ENCODE results near the gene ZBTB42. TPM values are rescaled to one million over a fixed set of nuclear protein-coding genes. Genes with fewer than 3 reads are reported as not detected.
A peak's percentile ranks its signal among the peaks of the same experiment; 100 is the strongest.
"Not testable (repeated sequence)": the region's sequence is repeated elsewhere in the genome, so short reads cannot be mapped to it uniquely, and the experiment has no call there.

ZBTB42 gene
- total RNA-seq, 1 experiment from 2014 or later = 11.8 TPM

GRCh38 chr14:104826861-104827176 lies 25.9 kb downstream of the ZBTB42 start:
- TF ChIP-seq, protein P1, sequence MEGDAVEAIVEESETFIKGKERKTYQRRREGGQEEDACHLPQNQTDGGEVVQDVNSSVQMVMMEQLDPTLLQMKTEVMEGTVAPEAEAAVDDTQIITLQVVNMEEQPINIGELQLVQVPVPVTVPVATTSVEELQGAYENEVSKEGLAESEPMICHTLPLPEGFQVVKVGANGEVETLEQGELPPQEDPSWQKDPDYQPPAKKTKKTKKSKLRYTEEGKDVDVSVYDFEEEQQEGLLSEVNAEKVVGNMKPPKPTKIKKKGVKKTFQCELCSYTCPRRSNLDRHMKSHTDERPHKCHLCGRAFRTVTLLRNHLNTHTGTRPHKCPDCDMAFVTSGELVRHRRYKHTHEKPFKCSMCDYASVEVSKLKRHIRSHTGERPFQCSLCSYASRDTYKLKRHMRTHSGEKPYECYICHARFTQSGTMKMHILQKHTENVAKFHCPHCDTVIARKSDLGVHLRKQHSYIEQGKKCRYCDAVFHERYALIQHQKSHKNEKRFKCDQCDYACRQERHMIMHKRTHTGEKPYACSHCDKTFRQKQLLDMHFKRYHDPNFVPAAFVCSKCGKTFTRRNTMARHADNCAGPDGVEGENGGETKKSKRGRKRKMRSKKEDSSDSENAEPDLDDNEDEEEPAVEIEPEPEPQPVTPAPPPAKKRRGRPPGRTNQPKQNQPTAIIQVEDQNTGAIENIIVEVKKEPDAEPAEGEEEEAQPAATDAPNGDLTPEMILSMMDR (IDR thresholded peaks at IDR 0.05; ENCODE audit: unreplicated experiment) = no peak
- DNase-seq = no peak
- Mint-ChIP-seq H3K9me3 (ENCODE audit: low read depth, unreplicated experiment) (peaks cover 7% of the 10 kb centered on the region), H3K27ac (ENCODE audit: unreplicated experiment) (no peak overlapping the region), H3K4me1 (ENCODE audit: low read depth, unreplicated experiment) (peaks cover 9% of the 10 kb centered on the region), H3K4me3 (ENCODE audit: low read depth, unreplicated experiment) (peak overlapping the region; percentile 76), H3K36me3 (ENCODE audit: insufficient read depth, unreplicated experiment) (peaks cover 30% of the 10 kb centered on the region), H3K27me3 (ENCODE audit: unreplicated experiment) (peaks cover 27% of the 10 kb centered on the region)
- no TSS peak for BruUV-seq (replicated peaks)
- intact Hi-C loops (cut with micrococcal nuclease; ENCODE audit: unreplicated experiment) = loop anchor here (1.0 kb wide), 1 partner anchor 59 kb away; no protein-coding TSS in a partner anchor
- CTCF ChIA-PET = interaction anchor here (0.6 to 1.0 kb wide), 2 partner anchors 26 to 58 kb away, joined by 3 read pairs; partner anchors contain the start of gene ZBTB42

DNA sequence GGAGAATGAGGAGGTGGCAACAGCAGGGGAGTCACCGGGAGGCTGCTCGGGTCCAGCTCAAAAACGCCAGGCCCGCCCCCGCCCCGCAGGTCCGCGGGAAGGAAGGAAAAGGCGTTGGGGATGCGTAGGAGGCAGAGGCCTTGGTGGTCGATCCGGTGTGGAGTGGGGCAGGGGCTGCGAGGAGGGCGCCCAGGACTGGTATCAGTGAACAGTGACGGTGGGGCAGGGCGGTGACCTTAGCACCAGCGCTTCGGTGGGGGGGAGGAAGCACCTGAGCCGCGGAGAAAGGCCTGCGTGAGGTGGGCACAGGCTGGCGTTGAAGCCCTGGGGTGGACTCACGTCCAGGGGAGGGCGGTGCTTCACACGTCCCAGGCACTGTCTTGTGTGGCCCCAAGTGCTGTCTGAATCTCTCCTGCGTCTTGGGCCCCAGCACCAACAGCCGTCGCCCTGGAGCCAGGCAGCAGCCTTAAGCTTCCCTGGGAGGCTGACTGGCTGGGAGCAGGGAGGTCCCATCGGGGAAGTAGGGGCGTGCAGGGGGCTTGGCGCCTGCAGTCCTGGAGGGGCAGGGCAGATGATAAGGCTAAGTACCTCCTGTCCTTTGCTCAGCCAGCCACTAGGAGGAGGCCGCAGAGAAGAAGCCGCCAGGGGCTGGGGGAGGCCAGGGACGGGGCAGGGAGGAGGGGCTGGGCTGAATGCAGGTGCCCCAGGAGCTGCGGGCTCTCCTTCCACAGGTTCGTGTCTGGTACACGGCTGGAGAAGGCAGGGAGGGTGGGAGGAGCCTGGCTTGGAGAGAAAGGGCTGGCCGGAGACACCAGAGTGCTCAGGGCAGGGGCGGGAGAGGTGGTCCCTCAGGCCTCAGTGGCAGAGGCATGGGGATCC lies 26.5 kb downstream of the ZBTB42 start:
- CTCF ChIA-PET = interaction anchor here (0.6 to 0.8 kb wide), 2 partner anchors 59 kb away, joined by 3 read pairs; no protein-coding TSS in a partner anchor
- peak; percentile 72 for DNase-seq
- Mint-ChIP-seq H3K9me3 (ENCODE audit: low read depth, unreplicated experiment) (peaks cover 7% of the 10 kb centered on the region), H3K4me1 (ENCODE audit: low read depth, unreplicated experiment) (peaks cover 9% of the 10 kb centered on the region), H3K27me3 (ENCODE audit: unreplicated experiment) (peaks cover 27% of the 10 kb centered on the region), H3K36me3 (ENCODE audit: insufficient read depth, unreplicated experiment) (peaks cover 30% of the 10 kb centered on the region), H3K27ac (ENCODE audit: unreplicated experiment) (no peak overlapping the region), H3K4me3 (ENCODE audit: low read depth, unreplicated experiment) (peak overlapping the region; percentile 76)
- intact Hi-C loops (cut with micrococcal nuclease; ENCODE audit: unreplicated experiment) = no loop called here
- no TSS peak for BruUV-seq (replicated peaks)
- TF ChIP-seq, protein P1 (IDR thresholded peaks at IDR 0.05; ENCODE audit: unreplicated experiment) = peak; percentile 50

DNA sequence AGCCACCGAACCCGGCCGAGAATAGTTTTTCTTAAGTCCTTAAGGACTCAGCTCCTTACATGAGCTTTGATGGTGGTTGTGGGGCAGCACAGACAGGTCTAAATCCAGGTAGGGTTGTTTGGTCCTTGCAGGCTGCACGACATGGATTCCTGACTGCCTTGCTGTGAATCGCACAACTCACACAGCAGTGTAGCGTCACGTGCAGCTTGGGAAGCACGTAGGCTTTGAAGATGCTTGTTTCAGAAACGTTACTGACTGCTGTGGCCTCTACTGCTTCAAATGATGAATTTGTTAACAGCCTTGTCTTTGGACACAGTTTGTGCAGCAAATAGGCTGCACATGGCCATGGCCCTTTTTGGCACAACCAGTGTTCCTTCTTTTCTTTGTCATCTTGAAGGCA lies 29.9 kb downstream of the ZBTB42 start:
- intact Hi-C loops (cut with micrococcal nuclease; ENCODE audit: unreplicated experiment) = no loop called here
- no TSS peak for BruUV-seq (replicated peaks)
- Mint-ChIP-seq H3K9me3 (ENCODE audit: low read depth, unreplicated experiment) (no peaks in the 10 kb centered on the region), H3K36me3 (ENCODE audit: insufficient read depth, unreplicated experiment) (peaks cover 16% of the 10 kb centered on the region), H3K4me3 (ENCODE audit: low read depth, unreplicated experiment) (no peak overlapping the region), H3K4me1 (ENCODE audit: low read depth, unreplicated experiment) (no peaks in the 10 kb centered on the region), H3K27ac (ENCODE audit: unreplicated experiment) (no peak overlapping the region), H3K27me3 (ENCODE audit: unreplicated experiment) (peaks cover 4% of the 10 kb centered on the region)
- TF ChIP-seq, protein P1 (IDR thresholded peaks at IDR 0.05; ENCODE audit: unreplicated experiment) = no peak
- no peak for DNase-seq
- CTCF ChIA-PET = no interaction called here

DNA sequence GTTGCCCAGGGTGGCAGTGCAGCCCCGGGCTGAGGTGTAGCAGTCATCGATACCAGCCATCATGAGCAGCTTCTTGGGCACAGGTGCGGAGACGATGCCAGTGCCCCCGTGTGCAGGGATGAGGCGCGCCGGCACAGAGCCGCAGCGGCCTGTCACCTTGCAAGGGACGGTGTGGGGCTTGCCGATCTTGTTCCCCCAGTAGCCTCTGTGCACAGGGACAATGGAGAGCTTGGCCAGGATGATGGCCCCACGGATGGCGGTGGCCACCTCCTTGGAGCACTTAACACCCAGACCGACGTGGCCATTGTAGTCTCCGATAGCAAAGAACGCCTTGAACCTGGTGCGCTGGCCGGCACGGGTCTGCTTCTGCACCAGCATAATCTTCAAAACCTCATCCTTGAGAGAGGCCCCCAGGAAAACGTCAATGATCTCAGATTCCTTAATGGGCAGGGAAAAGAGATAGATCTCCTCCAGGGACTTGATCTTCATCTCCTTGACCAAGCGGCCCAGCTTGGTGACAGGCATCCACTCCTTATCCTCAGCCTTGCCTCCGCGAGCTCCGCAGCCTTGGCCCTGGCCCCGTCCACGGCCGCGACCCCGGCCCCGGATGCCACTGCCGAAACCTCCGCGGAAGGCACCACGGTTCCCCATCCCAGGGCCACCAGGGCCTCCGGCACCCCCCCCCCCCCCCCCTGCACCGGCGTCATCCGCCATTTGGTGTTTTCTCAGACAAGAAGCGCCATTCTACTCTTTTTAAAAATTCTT lies 35.5 kb downstream of the ZBTB42 start:
- DNase-seq; H3K27me3 Mint-ChIP-seq (ENCODE audit: unreplicated experiment); intact Hi-C loops (cut with micrococcal nuclease; ENCODE audit: unreplicated experiment); H3K4me1 Mint-ChIP-seq (ENCODE audit: low read depth, unreplicated experiment); H3K36me3 Mint-ChIP-seq (ENCODE audit: insufficient read depth, unreplicated experiment); H3K27ac Mint-ChIP-seq (ENCODE audit: unreplicated experiment); CTCF ChIA-PET; BruUV-seq (replicated peaks); H3K4me3 Mint-ChIP-seq (ENCODE audit: low read depth, unreplicated experiment); H3K9me3 Mint-ChIP-seq (ENCODE audit: low read depth, unreplicated experiment): not testable (repeated sequence)

Measured in Calu3 (cell line).